ENCODE data around the gene SMCHD1. TPM values are rescaled to one million over a fixed set of nuclear protein-coding genes. Genes with fewer than 3 reads are reported as not detected.
A peak's percentile ranks its signal among the peaks of the same experiment; 100 is the strongest.

Gene SMCHD1
- total RNA-seq, 2 experiments from 2014 or later, result 137 to 142 TPM

- Mint-ChIP-seq H3K9me3 (ENCODE audit: insufficient read depth) (peaks cover 12% of the 10 kb centered on the region), H3K27ac (peak overlapping the region; percentile 100), H3K36me3 (ENCODE audit: low read depth) (peaks cover 40% of the 10 kb centered on the region), H3K4me3 (peak overlapping the region; percentile 70), H3K4me1 (ENCODE audit: low read depth) (peaks cover 69% of the 10 kb centered on the region), H3K27me3 (ENCODE audit: low read depth) (no peaks in the 10 kb centered on the region)
- ATAC-seq (peak; percentile 36), DNase-seq (no peak)
- CTCF ChIA-PET, result interaction anchor here (0.9 to 2.9 kb wide), 14 partner anchors 9 to 426 kb away, joined by 3 to 33 read pairs (median 4); partner anchors contain the start of genes METTL4, NDC80 and SMCHD1
- POLR2A ChIA-PET, result interaction anchor here (0.6 to 11.8 kb wide), 23 partner anchors 9 to 615 kb away, joined by 3 to 295 read pairs (median 4); partner anchors contain the start of genes METTL4, NDC80 and SMCHD1
Observed at GRCh38 chr18:2636126-2636631, 19.3 kb upstream of the SMCHD1 start.

DNA sequence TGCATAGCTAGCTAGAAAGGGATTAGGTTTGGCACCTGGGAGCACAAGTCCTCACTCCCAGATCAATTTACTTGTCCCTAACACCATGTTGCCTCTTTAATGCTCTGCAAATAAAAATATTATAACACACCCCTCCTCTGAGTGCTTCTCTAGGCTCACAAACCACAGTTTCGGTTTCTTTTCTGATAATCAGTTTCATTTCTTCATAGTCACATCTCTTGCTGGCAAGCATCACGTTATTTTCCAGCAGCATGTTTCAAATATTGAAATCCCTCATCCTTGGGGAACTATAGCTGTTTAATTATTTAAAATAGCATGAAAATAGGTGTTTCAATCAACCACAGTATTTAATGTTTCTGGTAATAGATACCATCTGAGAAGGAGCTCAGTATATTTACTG is 13.9 kb upstream of the SMCHD1 start:
- Mint-ChIP-seq H3K9me3 (ENCODE audit: insufficient read depth) (no peaks in the 10 kb centered on the region), H3K27ac (no peak overlapping the region), H3K36me3 (ENCODE audit: low read depth) (peaks cover 14% of the 10 kb centered on the region), H3K4me1 (ENCODE audit: low read depth) (peaks cover 52% of the 10 kb centered on the region), H3K4me3 (peak overlapping the region; percentile 71), H3K27me3 (ENCODE audit: low read depth) (no peaks in the 10 kb centered on the region)
- DNase-seq, result no peak
- peak; percentile 67 for ATAC-seq
- ChIA-PET CTCF (interaction anchor here (0.9 to 2.0 kb wide), 6 partner anchors 9 to 71 kb away, joined by 3 to 9 read pairs (median 4); partner anchors contain the start of genes METTL4, NDC80 and SMCHD1), POLR2A (interaction anchor here (0.5 to 11.8 kb wide), 10 partner anchors 9 to 70 kb away, joined by 3 to 295 read pairs (median 4); partner anchors contain the start of gene SMCHD1)

DNA sequence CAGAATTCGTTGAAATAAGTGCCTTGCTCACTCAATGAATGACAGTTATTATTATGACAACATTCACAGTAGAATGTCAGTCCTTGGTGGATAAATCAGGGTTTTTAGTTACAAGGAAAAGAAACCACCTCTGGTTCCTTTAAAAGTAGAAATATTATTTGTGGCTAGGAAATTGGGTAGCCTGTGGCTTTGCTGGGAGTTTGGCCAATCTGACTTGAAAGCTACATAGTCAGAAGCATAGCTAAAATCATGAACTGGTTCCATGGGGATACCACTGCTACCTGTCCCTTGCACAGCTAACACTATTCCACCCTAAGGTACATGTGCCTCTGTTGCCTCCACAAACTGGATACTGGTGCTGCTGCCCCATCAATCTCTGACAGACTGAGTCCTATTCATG is 12.8 kb upstream of the SMCHD1 start:
- no peaks in the 10 kb centered on the region for H3K9me3 Mint-ChIP-seq (ENCODE audit: insufficient read depth)
- peaks cover 11% of the 10 kb centered on the region for H3K36me3 Mint-ChIP-seq (ENCODE audit: low read depth)
- ChIA-PET CTCF (interaction anchor here (1.5 to 2.0 kb wide), 2 partner anchors 8 to 13 kb away, joined by 6 to 9 read pairs; partner anchors contain the start of gene SMCHD1), POLR2A (interaction anchor here (0.8 to 11.8 kb wide), 5 partner anchors 8 to 317 kb away, joined by 3 to 295 read pairs (median 6); partner anchors contain the start of genes METTL4, NDC80 and SMCHD1)
- no peaks in the 10 kb centered on the region for H3K27me3 Mint-ChIP-seq (ENCODE audit: low read depth)
- no peak overlapping the region for H3K4me3 Mint-ChIP-seq
- no peak for ATAC-seq
- no peak for DNase-seq
- no peak overlapping the region for H3K27ac Mint-ChIP-seq
- H3K4me1 Mint-ChIP-seq (ENCODE audit: low read depth), result peaks cover 42% of the 10 kb centered on the region

DNA sequence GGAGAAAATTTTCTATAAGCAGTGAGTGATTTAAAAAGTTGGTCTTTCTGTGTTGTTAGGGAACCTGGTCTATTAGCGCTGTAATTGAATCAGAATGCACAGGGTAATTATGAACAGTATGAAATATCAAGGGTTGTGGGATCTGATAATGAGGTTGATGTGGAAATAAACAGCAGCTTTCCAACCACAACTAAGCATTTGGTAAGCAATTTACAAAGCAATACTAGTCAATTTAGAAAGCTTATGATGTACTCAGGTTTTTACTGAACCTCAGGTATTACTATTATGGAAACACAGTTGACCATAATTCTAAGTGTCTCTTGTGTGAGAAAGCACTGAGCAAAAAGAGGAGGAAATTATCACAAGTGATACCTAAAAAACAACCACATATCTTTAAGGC is 11.0 kb upstream of the SMCHD1 start:
- ATAC-seq (peak; percentile 13), DNase-seq (no peak)
- Mint-ChIP-seq H3K9me3 (ENCODE audit: insufficient read depth) (no peaks in the 10 kb centered on the region), H3K27me3 (ENCODE audit: low read depth) (no peaks in the 10 kb centered on the region), H3K4me3 (no peak overlapping the region), H3K4me1 (ENCODE audit: low read depth) (peaks cover 24% of the 10 kb centered on the region), H3K27ac (no peak overlapping the region), H3K36me3 (ENCODE audit: low read depth) (peaks cover 5% of the 10 kb centered on the region)
- POLR2A ChIA-PET, result interaction anchor here (0.6 to 11.8 kb wide), 2 partner anchors 13 to 90 kb away, joined by 9 to 295 read pairs; partner anchors contain the start of gene SMCHD1
- CTCF ChIA-PET, result interaction anchor here (1.0 kb wide), 1 partner anchor 9 kb away, joined by 4 read pairs; no protein-coding TSS in a partner anchor

DNA sequence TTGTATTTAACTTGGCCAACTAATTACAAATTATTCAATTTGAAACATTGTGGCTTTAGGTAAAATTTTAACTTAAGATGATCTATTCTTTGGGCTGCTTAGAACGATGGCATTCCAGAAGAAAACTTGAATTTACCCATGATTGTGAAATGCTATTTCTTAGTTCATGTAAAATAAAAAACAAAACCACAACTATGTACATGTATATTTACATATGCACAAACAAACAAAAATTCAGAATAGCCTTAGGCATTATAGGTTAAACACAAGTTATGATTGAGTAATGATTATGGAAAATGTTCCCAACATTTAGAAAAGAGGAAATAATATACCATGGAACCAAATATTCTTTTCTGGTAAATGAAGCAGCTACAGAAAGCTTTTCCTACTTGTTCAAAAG is 3.5 kb upstream of the SMCHD1 start:
- ATAC-seq, result no peak
- ChIA-PET CTCF (interaction anchor here (1.2 to 2.7 kb wide), 2 partner anchors 10 to 81 kb away, joined by 3 to 9 read pairs; no protein-coding TSS in a partner anchor), POLR2A (interaction anchor here (1.6 to 1.9 kb wide), 2 partner anchors 12 to 15 kb away, joined by 5 to 6 read pairs; no protein-coding TSS in a partner anchor)
- no peaks in the 10 kb centered on the region for H3K27me3 Mint-ChIP-seq (ENCODE audit: low read depth)
- no peak overlapping the region for H3K27ac Mint-ChIP-seq
- peaks cover 26% of the 10 kb centered on the region for H3K4me1 Mint-ChIP-seq (ENCODE audit: low read depth)
- DNase-seq, result no peak
- peaks cover 7% of the 10 kb centered on the region for H3K36me3 Mint-ChIP-seq (ENCODE audit: low read depth)
- no peak overlapping the region for H3K4me3 Mint-ChIP-seq
- H3K9me3 Mint-ChIP-seq (ENCODE audit: insufficient read depth), result no peaks in the 10 kb centered on the region

- Mint-ChIP-seq H3K27me3 (ENCODE audit: low read depth) (no peaks in the 10 kb centered on the region), H3K4me3 (no peak overlapping the region), H3K36me3 (ENCODE audit: low read depth) (peaks cover 19% of the 10 kb centered on the region), H3K9me3 (ENCODE audit: insufficient read depth) (no peaks in the 10 kb centered on the region), H3K4me1 (ENCODE audit: low read depth) (peaks cover 33% of the 10 kb centered on the region), H3K27ac (no peak overlapping the region)
- POLR2A ChIA-PET, result interaction anchor here (0.6 to 1.2 kb wide), 3 partner anchors 12 to 47 kb away, joined by 3 to 11 read pairs (median 7); no protein-coding TSS in a partner anchor
- no peak for DNase-seq
- CTCF ChIA-PET, result interaction anchor here (0.9 to 1.4 kb wide), 4 partner anchors 9 to 82 kb away, joined by 3 to 8 read pairs (median 4); no protein-coding TSS in a partner anchor
- no peak for ATAC-seq
Observed at GRCh38 chr18:2653467-2653866, 2.1 kb upstream of the SMCHD1 start.

DNA sequence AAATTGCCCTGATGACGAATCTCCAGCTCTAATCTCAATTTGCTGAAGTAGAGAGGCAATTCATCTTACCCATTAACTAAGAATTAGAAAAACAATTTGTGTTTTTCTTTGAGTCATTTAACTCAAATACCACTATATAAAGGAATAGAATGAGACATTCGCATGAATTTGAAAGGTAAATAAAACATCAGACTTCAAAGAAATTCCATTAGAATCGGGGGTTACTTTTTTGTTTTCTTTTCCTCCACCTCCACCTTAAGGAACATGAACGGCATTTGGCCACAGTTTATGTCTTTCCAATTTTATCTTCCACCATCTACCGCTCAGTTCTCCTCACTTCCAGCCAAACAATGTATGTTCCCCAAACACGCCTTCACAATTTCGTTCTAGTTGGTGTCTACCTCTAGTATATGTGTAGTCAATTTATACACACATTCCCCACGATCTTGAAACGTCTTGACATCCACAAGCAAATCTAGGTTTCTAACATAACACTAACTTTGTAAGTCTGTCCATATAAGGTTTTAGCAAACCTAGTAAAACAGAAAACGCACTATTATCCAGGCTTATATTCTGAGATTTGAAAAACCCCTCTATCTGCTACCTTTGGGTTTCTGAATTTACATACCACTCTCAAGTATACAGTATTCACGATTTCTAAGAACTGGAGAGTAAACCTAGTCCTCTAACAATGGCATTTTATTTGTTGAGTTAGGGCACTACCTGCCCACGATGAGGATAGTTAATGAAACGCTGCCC is 1.2 kb upstream of the SMCHD1 start:
- H3K4me1 Mint-ChIP-seq (ENCODE audit: low read depth), result peaks cover 38% of the 10 kb centered on the region
- no peaks in the 10 kb centered on the region for H3K9me3 Mint-ChIP-seq (ENCODE audit: insufficient read depth)
- ATAC-seq (no peak), DNase-seq (no peak)
- peak overlapping the region; percentile 92 for H3K4me3 Mint-ChIP-seq
- POLR2A ChIA-PET, result interaction anchor here (0.6 to 5.9 kb wide), 12 partner anchors 12 to 81 kb away, joined by 3 to 295 read pairs (median 16); partner anchors contain the start of genes METTL4 and NDC80
- CTCF ChIA-PET, result interaction anchor here (0.9 to 4.4 kb wide), 6 partner anchors 11 to 82 kb away, joined by 3 to 33 read pairs (median 6); no protein-coding TSS in a partner anchor
- H3K27ac Mint-ChIP-seq, result peak overlapping the region; percentile 95
- no peaks in the 10 kb centered on the region for H3K27me3 Mint-ChIP-seq (ENCODE audit: low read depth)
- H3K36me3 Mint-ChIP-seq (ENCODE audit: low read depth), result peaks cover 23% of the 10 kb centered on the region

DNA sequence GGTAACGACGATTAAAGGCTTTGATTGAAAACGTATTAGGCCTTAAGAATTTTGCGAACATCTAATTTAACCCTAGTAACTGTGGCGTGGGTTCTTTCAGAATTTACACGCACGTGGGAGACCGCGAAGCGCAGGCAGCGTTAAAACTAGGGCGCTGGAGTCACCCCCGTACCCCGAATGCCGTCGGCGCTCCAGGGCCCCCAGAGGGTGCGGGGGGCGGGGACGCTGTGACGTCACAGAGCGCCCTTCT is 673 bp upstream of the SMCHD1 start:
- Mint-ChIP-seq H3K4me1 (ENCODE audit: low read depth) (peaks cover 41% of the 10 kb centered on the region), H3K36me3 (ENCODE audit: low read depth) (peaks cover 26% of the 10 kb centered on the region), H3K4me3 (peak overlapping the region; percentile 92), H3K9me3 (ENCODE audit: insufficient read depth) (no peaks in the 10 kb centered on the region), H3K27me3 (ENCODE audit: low read depth) (no peaks in the 10 kb centered on the region), H3K27ac (peak overlapping the region; percentile 95)
- ChIA-PET POLR2A (interaction anchor here (0.7 to 5.9 kb wide), 17 partner anchors 10 to 593 kb away, joined by 3 to 295 read pairs (median 6); partner anchors contain the start of genes METTL4, MYL12A and NDC80), CTCF (interaction anchor here (0.9 to 4.4 kb wide), 5 partner anchors 12 to 49 kb away, joined by 3 to 33 read pairs (median 6); no protein-coding TSS in a partner anchor)
- ATAC-seq (peak; percentile 45), DNase-seq (peak; percentile 83)

DNA sequence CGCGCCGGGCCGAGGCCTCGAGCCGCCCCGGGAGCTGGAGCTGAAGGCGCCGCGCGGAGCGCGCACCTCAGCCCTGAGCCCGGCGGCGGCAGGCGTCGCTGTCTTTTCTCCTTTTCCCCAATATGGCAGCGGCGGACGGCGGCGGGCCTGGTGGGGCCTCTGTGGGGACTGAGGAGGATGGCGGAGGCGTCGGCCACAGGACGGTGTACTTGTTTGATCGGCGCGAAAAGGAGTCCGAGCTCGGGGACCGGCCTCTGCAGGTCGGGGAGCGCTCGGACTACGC is 369 bp downstream of the SMCHD1 start:
- no peak for ATAC-seq
- Mint-ChIP-seq H3K4me3 (peak overlapping the region; percentile 92), H3K27ac (peak overlapping the region; percentile 95), H3K9me3 (ENCODE audit: insufficient read depth) (no peaks in the 10 kb centered on the region), H3K36me3 (ENCODE audit: low read depth) (peaks cover 29% of the 10 kb centered on the region), H3K4me1 (ENCODE audit: low read depth) (peaks cover 42% of the 10 kb centered on the region), H3K27me3 (ENCODE audit: low read depth) (no peaks in the 10 kb centered on the region)
- DNase-seq, result no peak
- ChIA-PET POLR2A (interaction anchor here (0.6 to 5.9 kb wide), 22 partner anchors 9 to 595 kb away, joined by 3 to 295 read pairs (median 5); partner anchors contain the start of genes METTL4, MYL12A and NDC80), CTCF (interaction anchor here (1.2 to 4.4 kb wide), 7 partner anchors 13 to 67 kb away, joined by 3 to 33 read pairs (median 6); no protein-coding TSS in a partner anchor)

DNA sequence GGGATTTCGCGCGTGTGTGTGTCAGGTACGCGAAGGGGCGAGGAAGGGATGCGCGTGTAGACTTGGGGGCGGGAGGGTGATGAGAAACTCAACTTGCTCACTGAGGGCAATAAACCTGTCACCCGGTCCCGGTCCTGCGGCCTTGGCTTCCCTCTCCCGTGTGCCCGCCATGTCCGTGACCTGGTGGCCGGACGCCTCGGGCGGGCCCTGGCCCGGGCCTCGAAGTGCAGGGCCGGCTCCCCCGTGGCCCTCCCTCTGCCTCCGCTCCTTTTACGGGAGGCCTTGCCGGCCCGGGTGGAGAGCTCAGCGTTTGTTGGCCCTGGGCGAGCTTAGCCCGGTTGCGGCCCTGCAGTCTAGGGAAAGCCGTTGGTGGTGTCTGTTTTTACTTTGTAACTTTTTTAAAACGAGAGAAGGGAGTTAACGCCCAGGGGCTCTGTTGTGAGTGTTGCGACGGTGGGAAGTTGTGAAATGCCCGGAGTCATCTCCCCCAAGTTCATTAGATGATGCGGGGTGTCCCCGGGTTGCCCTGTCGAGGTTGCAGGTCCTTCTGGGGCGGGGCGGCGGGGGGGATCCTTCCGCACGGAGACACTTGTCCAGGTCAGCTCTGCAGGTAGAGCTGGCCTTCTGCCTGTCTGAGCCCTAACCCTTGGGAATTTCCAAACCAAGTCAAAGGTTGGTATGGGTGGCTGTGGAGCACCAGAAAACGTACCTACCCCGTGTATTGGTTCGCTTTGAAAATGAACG is 883 bp downstream of the SMCHD1 start:
- Mint-ChIP-seq H3K27me3 (ENCODE audit: low read depth) (no peaks in the 10 kb centered on the region), H3K4me3 (peak overlapping the region; percentile 92), H3K9me3 (ENCODE audit: insufficient read depth) (peaks cover under 1% of the 10 kb centered on the region), H3K36me3 (ENCODE audit: low read depth) (peaks cover 33% of the 10 kb centered on the region), H3K27ac (peak overlapping the region; percentile 95), H3K4me1 (ENCODE audit: low read depth) (peaks cover 44% of the 10 kb centered on the region)
- ATAC-seq (peak; percentile 25), DNase-seq (peak; percentile 59)
- ChIA-PET POLR2A (interaction anchor here (0.6 to 5.9 kb wide), 24 partner anchors 8 to 594 kb away, joined by 3 to 295 read pairs (median 5); partner anchors contain the start of genes METTL4, MYL12A and NDC80), CTCF (interaction anchor here (1.2 to 4.4 kb wide), 7 partner anchors 13 to 67 kb away, joined by 3 to 33 read pairs (median 6); no protein-coding TSS in a partner anchor)
